ENCODE measurements around the gene OCA2. TPM values are rescaled to one million over a fixed set of nuclear protein-coding genes. Genes with fewer than 3 reads are reported as not detected.

The OCA2 gene
- total RNA-seq, 1 experiment from 2014 or later, result not detected

DNA sequence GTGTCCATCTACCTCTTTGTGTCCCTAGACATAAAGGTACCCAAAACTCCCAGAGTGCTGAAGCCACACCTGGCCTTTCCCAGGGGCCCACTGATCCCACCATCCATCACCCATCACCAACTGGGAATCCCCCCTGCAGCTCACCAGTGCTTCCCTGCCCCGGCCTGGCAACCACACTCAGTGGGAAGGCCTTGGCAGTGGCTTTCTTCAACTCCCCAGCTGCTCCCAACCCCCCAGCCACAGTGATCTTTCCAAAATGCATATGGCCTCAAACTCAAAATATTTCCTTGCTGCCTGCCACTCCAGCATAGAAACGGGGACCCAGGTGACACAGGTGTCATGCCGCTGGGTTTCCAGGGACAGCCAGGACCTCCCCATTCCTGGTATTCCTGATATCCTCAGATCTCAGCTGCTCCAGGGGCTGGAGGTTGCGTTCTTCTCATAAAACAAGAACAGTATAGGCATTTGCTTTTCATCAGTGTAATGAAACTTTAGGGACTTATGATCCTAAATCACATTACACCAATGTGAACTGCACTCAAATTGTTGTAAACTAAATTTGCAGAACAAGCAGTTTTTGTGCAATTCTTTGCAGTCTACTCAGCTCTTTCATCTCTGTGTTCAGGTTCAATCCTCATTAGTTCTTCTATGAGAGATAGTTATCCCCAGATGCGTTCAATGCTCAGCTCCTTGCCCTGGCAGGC lies 1.3 kb downstream of the OCA2 start:
- Histone ChIP-seq H3K4me3 (no peak overlapping the region), H3K9me3 (no peaks in the 10 kb centered on the region), H3K27me3 (peaks cover 4% of the 10 kb centered on the region; the same call in 1 of the 2 replicates), H3K36me3 (no peaks in the 10 kb centered on the region)
- no peak for DNase-seq

DNA sequence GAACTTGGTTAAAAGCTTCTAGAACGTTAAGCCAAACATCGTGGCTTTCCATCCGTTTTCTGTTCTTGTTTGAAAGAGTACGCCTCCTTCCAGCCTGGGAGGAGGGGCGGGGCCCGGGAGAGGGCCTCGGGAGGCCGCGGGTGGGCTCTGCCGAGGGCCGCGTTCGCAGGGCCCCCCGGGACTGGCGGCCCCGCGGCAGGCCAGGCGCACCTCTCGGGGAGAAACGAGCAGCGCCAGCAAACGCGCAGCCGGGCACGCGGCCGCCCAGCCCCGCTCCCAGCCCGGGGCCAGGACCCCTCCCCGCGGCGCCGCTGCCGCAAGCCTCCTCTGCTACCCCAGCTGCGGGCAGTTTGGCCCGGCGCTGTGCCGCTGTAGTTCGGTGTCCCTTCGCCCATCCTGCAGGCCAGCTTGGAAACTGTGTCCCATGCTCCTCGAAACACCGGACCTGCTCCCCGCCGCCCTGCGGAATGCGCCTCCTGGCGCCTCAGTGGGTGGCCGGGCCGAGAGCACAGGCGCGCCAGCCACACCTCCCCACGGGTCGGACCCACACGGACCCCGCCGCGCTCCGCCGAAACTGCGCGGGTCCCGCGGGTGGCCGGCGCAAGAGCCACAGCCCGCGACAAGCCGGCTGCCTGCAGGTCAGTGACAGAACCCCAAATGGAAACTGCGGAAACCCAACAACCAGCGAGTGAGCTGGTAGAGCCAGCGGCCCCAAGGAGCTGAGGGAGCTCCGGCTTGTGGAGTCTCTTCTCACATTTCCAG lies 2.3 kb downstream of the OCA2 start:
- DNase-seq, result no peak
- no peaks in the 10 kb centered on the region for H3K36me3 ChIP-seq
- H3K27me3 ChIP-seq, result peaks cover 4% of the 10 kb centered on the region; the same call in 1 of the 2 replicates
- H3K9me3 ChIP-seq, result no peaks in the 10 kb centered on the region
- peak overlapping the region; percentile 43 for H3K4me3 ChIP-seq

DNA sequence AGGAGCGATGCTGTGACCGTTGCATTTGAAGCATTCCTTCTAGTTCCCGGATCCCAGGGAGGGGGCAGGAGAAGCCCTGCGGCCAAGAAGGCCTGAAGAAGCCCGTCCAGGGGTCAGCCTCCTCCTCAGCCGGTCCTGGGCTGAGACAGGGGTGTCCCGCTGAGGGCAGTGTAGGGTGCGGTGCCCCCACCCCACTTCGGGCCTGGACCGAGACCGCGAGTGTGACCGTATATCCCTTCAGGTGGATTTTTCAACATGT lies 2.8 kb downstream of the OCA2 start:
- no peak for DNase-seq
- no peaks in the 10 kb centered on the region for H3K36me3 ChIP-seq
- no peaks in the 10 kb centered on the region; the same call in 1 of the 2 replicates for H3K9me3 ChIP-seq
- peak overlapping the region; percentile 43 for H3K4me3 ChIP-seq
- peaks cover 4% of the 10 kb centered on the region; the same call in 1 of the 2 replicates for H3K27me3 ChIP-seq

DNA sequence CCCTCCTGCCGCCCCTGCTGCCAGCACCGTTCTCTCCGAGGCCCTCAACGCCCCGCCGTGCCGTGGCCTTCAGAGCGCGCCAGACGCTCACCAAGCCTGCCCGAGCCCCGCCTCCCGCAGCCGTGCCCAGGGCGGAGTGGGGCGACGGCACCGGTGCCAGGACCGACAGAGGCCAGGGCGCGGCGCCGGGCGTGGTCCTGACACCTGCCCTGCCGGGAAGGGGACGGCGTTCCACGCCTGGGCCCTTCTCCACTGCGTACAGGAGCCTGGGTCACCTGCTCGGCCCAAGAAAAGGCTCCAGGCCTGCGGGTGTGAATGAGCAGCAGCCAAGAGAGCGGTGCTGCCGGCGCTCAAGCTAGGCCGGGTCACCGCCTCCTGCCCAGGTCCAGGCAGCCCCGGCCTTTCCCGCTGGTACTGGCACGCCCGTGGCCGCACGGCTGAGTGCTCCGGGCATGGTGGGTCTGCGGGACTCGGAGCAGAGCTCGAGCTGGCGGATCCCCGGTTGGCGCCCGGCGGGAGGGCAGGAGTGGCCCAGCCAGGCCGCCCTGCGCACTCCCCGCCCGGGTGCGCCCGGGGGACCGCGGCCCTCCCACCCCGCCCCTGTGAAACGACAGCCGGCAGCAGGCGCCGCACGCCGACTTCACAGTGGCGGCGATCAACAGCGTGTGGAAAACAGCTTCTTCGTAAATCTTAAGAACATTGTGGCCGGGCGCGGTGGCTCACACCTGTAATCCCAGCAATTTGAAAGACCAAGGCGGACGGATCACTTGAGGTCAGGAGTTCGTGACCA lies 4.2 kb downstream of the OCA2 start:
- no peak for DNase-seq
- Histone ChIP-seq H3K27me3 (peaks cover 4% of the 10 kb centered on the region; the same call in 1 of the 2 replicates), H3K4me3 (no peak overlapping the region), H3K36me3 (no peaks in the 10 kb centered on the region), H3K9me3 (peaks cover 5% of the 10 kb centered on the region; the same call in 1 of the 2 replicates)

DNA sequence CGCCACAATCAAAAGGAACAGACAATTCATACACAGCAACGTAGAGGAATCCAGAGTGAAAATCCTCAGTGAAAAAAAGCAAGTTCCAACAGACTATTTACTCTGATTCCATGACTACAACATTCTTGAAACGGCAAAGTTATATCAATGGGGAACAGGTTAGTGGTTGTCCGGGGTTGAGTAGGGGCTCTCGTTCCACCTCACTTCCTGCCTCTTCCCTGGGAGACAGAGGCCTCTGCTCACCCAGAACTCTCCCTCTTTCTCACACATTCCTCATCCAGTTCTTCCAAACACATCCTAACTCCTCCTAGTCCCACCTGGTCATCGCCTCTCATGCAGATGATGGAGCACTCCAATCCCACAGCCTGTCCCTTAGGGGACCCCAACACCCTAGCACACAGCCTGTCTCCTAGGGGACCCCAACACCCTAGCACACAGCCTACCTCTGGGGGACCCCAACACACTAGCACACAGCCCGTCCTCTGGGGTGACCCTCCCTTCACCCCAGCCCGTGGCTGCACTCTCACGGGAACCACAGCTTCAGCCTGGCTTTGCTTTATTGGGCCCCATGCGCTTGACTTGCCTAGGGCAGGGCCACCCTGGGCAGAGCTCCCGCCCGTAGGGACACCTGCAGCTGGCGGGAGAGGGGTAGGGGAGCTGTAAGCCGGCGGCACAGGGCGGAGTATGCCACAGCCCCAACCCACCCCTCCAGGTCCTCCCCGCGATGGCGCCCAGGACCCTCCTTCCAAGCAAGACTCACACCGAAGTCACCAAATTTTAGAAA lies 5.2 kb downstream of the OCA2 start:
- H3K4me3 ChIP-seq, result no peak overlapping the region
- no peaks in the 10 kb centered on the region for H3K36me3 ChIP-seq
- peaks cover 5% of the 10 kb centered on the region; the same call in 1 of the 2 replicates for H3K9me3 ChIP-seq
- no peak for DNase-seq
- H3K27me3 ChIP-seq, result peaks cover 4% of the 10 kb centered on the region; the same call in 1 of the 2 replicates

DNA sequence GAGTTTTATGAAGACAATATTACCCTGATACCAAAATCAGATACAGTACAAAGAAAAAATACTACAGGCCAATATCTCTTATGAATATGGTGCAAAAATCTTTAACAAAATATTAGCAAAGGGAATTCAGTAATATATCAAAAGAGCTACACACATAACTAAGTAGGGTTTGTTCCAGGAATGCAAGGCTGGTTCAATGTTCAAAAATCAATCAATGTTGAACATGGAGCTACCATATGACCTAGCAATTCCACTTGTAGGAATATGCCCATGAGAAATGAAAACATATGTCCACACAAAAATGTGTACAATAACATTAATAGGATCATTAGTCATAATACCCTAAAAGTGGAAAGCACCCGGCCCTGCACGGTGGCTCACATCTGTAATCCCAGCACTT lies 7.8 kb downstream of the OCA2 start:
- Histone ChIP-seq H3K27me3 (peaks cover 3% of the 10 kb centered on the region; the same call in 1 of the 2 replicates), H3K9me3 (peaks cover 5% of the 10 kb centered on the region; the same call in 1 of the 2 replicates), H3K36me3 (no peaks in the 10 kb centered on the region), H3K4me3 (no peak overlapping the region)
- DNase-seq, result no peak

DNA sequence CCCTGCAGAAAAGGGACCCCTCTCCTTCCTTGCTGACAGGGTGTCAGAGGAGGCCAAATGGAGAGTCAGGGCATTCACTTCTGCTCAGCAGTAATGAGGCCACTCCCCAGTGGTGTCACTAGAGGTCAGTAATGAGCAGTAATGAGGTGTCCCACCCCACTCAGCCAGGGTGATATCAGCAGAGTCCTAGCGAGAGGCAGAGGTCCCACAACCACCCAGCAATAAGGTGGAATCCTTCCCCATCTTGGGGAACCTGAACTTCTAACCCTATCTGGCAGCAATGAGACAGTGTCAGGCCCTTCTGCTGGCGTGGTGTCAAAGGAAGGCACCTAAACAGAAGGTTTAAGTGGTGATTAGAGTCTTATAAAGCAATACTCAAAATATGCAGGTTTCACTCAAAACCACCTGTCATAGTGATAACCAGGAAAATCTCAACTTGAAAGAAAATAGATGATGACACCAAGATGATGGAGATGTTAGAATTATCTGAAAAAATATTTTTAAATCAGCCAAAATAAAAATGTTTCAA lies 12.9 kb downstream of the OCA2 start:
- no peak overlapping the region for H3K4me3 ChIP-seq
- no peaks in the 10 kb centered on the region for H3K27me3 ChIP-seq
- H3K9me3 ChIP-seq, result peaks cover 5% of the 10 kb centered on the region; the same call in 1 of the 2 replicates
- no peak for DNase-seq
- H3K36me3 ChIP-seq, result no peaks in the 10 kb centered on the region

DNA sequence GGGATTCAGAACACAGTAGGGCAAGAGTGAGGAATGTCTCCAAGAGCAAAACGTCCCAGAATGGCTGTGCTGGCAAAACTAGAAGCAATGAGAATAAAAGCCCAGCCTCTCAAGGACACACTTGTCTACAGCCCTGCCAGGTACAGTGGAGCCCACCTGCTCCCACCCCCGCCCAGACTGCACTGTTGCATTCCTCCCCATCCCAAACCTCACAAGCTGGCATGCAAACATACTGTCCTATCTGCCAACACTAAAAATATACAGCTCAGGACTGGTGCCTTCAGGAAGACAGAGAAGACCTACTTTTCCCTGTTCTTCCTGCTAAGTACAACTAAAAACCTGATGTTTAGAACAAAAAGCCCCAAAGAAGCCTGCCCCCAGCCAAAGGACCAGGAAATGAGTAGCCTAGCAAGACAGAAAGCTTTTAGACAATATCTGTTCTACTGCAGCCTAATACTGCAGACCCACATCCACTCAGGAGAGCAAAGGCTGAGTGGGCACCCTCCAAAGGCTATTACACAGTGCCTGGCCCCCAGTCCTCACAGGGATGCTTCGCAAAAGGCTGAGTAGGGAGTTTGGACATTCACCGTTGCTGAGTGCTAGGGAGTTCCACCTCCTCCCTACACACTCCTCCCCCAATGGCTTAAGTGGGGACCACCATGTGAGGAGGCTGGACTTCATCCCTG lies 13.5 kb downstream of the OCA2 start:
- 0 out of 2 replicates have a peak, but pooled peaks cover 1% of the 10 kb centered on the region for H3K9me3 ChIP-seq
- no peaks in the 10 kb centered on the region for H3K27me3 ChIP-seq
- no peak for DNase-seq
- H3K4me3 ChIP-seq, result no peak overlapping the region
- H3K36me3 ChIP-seq, result no peaks in the 10 kb centered on the region

DNA sequence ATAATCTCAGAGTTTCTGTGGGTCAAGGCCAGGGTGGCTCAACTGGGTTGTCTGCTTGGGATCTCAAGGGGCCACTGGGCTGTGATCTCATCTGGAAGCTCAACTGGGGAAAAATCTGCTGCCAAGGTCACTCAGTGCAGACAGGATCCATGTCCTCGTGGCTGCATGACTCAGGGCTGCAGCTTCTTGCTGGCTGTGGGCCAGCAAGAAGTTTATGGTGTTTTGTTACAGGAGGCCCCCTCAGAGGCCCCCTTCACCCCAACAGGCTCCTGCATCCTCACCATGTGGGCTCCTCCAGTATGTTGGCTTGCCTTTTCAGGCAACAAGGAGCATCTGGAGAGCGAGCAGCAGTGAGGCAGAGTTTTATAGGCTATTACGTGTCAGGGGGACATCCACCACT lies 14.6 kb downstream of the OCA2 start:
- no peaks in the 10 kb centered on the region for H3K27me3 ChIP-seq
- H3K4me3 ChIP-seq, result no peak overlapping the region
- no peak for DNase-seq
- no peaks in the 10 kb centered on the region for H3K9me3 ChIP-seq
- H3K36me3 ChIP-seq, result no peaks in the 10 kb centered on the region

DNA sequence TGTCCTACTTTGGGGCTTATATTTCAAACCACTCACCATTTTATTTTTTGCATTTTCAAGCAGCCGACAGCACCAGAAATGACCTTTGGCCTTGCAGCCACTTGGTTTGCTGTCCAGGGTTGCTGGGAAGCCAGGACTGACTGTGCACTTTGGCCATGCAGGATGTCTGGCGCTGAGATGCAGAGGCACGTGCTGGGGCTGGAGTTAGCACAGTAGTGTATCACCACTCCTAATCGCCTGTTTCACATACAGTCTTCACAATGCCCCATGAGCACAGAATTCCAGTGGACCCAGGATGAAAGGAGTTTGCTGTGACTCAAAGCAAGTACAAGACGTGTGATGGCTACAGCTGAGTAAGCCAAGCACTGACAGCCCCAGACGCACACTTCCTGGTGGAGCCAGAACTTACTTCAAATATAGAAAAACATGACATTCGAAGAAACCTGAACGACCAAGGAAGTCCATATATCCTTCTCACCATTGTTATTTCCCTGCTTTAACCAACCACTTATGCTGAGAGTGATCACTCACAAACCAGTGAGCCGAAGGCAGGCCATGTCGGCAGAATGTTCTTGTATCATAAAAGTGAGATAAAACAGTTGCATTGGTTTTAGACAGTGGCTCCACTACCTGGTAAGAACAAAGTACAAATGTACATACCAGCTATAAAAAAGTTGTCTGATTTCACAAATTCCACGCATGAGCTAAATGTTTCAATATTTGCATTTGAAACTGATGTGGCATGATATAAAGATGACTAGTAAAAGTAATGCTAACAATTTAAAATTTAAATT lies 16.0 kb downstream of the OCA2 start:
- no peaks in the 10 kb centered on the region for H3K36me3 ChIP-seq
- DNase-seq, result no peak
- H3K9me3 ChIP-seq, result no peaks in the 10 kb centered on the region
- H3K27me3 ChIP-seq, result no peaks in the 10 kb centered on the region
- H3K4me3 ChIP-seq, result no peak overlapping the region

DNA sequence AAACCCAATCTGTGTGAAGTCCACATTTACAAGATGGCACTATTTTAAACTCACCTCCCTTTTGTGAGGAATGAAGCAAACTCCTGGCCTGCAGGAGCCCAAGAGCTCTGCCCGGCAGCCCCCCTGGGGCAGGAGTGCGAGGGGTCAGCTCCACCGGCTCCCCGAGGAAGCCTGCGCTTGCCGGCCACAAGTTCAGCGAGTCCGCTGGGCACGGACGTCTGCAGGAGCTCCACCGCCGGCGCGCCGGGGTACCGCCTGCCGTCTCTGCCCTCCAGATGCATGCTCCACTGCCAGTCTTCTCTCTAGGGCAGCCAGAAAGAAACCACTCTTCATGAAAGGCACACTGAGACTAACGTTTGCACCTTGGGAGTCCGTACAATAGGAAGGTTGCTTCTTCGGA lies 17.5 kb downstream of the OCA2 start:
- H3K27me3 ChIP-seq, result no peaks in the 10 kb centered on the region
- H3K9me3 ChIP-seq, result no peaks in the 10 kb centered on the region
- H3K36me3 ChIP-seq, result no peaks in the 10 kb centered on the region

DNA sequence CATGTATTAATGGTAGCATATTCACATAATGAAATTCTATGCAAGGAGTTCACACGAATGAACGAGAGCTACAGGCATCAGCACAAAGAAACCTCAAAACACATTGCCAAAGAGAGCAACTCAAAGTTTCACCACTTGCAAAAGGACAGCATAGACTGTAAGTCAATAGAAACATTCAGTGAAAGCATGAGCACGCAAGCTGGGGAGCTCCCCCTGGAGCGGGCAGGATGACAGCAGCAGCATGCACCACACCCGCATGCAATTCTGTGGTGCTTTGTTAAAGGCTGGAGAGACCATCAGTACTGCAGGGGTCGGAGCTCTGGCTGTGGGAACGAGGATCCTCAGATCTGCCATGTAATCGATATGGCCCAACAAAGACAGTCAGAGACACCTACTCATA lies 18.7 kb downstream of the OCA2 start:
- no peaks in the 10 kb centered on the region for H3K9me3 ChIP-seq
- no peak overlapping the region for H3K4me3 ChIP-seq
- H3K36me3 ChIP-seq, result no peaks in the 10 kb centered on the region
- H3K27me3 ChIP-seq, result no peaks in the 10 kb centered on the region
- DNase-seq, result no peak

More for the DNA sequence above, 17.5 kb downstream of the OCA2 start:
- H3K4me3 ChIP-seq, result no peak overlapping the region
- DNase-seq, result no peak

DNA sequence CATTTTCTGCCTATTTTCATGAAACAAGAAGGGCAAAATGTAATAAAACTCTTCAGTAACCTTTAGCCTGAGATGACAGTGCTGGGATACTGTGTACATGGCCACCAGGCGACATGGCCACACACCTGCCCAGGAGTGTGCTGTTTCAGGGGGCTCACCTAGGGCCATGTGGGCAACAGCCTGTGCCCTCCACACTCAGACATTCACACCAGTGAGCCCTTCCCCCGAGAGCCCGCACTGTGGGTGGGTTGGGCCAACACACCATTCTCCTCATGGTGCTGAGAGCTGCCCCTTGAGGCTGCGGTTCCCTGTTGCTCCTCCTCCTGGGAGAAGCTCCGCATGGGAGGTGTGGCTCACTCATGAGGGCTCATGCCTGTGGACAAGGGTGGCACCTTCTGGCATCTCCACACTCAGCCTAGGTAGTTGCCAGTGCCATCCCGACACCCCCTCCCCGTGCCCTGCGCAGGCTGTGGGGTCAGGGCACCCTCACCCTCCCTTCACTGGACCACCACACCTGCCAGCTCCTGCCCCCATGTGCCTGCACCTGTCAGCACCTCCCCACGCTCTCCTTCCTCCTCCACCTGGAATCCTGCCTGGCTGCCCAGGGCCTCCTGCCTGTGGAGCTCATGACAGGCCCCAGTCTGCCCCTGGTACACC lies 19.7 kb downstream of the OCA2 start:
- no peak for DNase-seq
- Histone ChIP-seq H3K27me3 (no peaks in the 10 kb centered on the region), H3K36me3 (no peaks in the 10 kb centered on the region), H3K4me3 (no peak overlapping the region), H3K9me3 (no peaks in the 10 kb centered on the region)

DNA sequence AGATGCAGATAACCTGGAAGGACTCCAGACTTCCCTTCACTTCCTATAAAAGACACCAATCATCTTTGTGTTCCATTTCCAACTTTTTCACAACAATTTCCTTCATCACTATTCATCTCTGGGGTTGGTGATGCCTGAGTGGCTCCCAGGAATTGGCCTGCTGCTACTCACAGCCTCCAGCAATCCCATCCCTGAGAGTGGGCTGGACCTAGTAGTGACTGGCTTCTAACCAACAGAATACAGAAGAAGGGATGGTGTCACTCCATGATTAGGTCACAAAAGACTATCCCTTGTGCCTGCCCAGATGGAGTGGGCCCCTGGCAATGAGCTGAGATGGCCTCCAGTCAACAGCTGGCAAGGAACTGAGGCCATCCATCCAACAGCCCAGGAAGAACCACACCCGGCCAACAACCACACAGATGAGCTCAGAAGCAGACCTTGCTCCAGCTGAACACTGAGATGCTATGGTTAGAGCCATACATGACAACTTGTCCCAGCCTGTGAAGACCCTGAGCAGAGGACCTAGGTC lies 20.9 kb downstream of the OCA2 start:
- no peak overlapping the region for H3K4me3 ChIP-seq
- H3K9me3 ChIP-seq, result no peaks in the 10 kb centered on the region
- H3K36me3 ChIP-seq, result no peaks in the 10 kb centered on the region
- no peaks in the 10 kb centered on the region for H3K27me3 ChIP-seq
- no peak for DNase-seq
